Cardiac muscle cell (in vitro differentiated cells and primary cell): ENCODE data around the gene MSH3. TPM values are rescaled to one million over a fixed set of nuclear protein-coding genes. Genes with fewer than 3 reads are reported as not detected.

Experiments used
- DNase-seq, 2 donors: peaks; one replicate each; pipeline versions ENCODE4 v3.0.0 to v3.0.0-alpha.2; 2010 to 2017; ENCODE audit warnings: low read depth in 1 of 2, low spot score in 1 of 2
- H3K27ac ChIP-seq: fragments of 200-600 bp; sonication (generic); 2 replicates; pipeline ENCODE4 v1.5.1; 2016
- H3K27me3 ChIP-seq: fragments of 200-600 bp; sonication (generic); 2 replicates; pipeline ENCODE4 v1.6.0; 2016; ENCODE audit warnings: control low read depth
- H3K36me3 ChIP-seq: fragments of 200-600 bp; sonication (generic); 2 replicates; pipeline ENCODE4 v1.5.1; 2016; ENCODE audit warnings: control low read depth
- H3K4me1 ChIP-seq: fragments of 200-600 bp; sonication (generic); 2 replicates; pipeline ENCODE4 v1.8.1; 2017; ENCODE audit warnings: low read depth, mild to moderate bottlenecking, mixed run types
- H3K4me3 ChIP-seq: fragments of 200-600 bp; sonication (generic); 2 replicates; pipeline ENCODE4 v1.5.1; 2016; ENCODE audit warnings: mild to moderate bottlenecking
- H3K9me3 ChIP-seq: fragments of 200-600 bp; sonication (generic); 2 replicates; pipeline ENCODE4 v1.5.1; 2017; ENCODE audit warnings: low read depth, mild to moderate bottlenecking, control low read depth
- polyA plus RNA-seq: library from polyadenylated mRNA; unstranded; fragments of >200 nt; fragmentation: Nextera tagmentation; extraction: Ambion mirVana; gene quantifications from 2 replicates; pipeline ENCODE4 v1.2.1, GENCODE V29; 2016
- total RNA-seq: library from RNA; depleted of rRNA; stranded (reverse); fragments of >200 nt; gene quantifications from 2 replicates; pipeline ENCODE4 v1.2.3, GENCODE V29; 2016
- TF ChIP-seq, protein P1 (sequence below): IDR thresholded peaks from 2 replicates; pipeline ENCODE4 v1.5.1; 2012; ENCODE audit warnings: low read depth, mild to moderate bottlenecking, low read length

Gene MSH3
- total and polyA plus RNA-seq, 2 experiments from 2014 or later, result 11.3 to 11.4 TPM

GRCh38 chr5:80740999-80741398, 86.5 kb downstream of the MSH3 start:
- no peaks in the 10 kb centered on the region for H3K4me1 ChIP-seq
- H3K27me3 ChIP-seq, result no peaks in the 10 kb centered on the region
- H3K27ac ChIP-seq, result no peak overlapping the region
- no peak overlapping the region for H3K4me3 ChIP-seq
- no peaks in the 10 kb centered on the region for H3K36me3 ChIP-seq
- H3K9me3 ChIP-seq, result no peaks in the 10 kb centered on the region
- TF ChIP-seq, protein P1, sequence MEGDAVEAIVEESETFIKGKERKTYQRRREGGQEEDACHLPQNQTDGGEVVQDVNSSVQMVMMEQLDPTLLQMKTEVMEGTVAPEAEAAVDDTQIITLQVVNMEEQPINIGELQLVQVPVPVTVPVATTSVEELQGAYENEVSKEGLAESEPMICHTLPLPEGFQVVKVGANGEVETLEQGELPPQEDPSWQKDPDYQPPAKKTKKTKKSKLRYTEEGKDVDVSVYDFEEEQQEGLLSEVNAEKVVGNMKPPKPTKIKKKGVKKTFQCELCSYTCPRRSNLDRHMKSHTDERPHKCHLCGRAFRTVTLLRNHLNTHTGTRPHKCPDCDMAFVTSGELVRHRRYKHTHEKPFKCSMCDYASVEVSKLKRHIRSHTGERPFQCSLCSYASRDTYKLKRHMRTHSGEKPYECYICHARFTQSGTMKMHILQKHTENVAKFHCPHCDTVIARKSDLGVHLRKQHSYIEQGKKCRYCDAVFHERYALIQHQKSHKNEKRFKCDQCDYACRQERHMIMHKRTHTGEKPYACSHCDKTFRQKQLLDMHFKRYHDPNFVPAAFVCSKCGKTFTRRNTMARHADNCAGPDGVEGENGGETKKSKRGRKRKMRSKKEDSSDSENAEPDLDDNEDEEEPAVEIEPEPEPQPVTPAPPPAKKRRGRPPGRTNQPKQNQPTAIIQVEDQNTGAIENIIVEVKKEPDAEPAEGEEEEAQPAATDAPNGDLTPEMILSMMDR, result no peak
- DNase-seq, result no peak

GRCh38 chr5:80744149-80744548, 89.7 kb downstream of the MSH3 start:
- no peak overlapping the region for H3K27ac ChIP-seq
- DNase-seq, result no peak
- H3K4me1 ChIP-seq, result no peaks in the 10 kb centered on the region
- H3K4me3 ChIP-seq, result no peak overlapping the region
- TF ChIP-seq, protein P1, result no peak
- H3K36me3 ChIP-seq, result no peaks in the 10 kb centered on the region
- H3K27me3 ChIP-seq, result no peaks in the 10 kb centered on the region
- H3K9me3 ChIP-seq, result no peaks in the 10 kb centered on the region

- no peaks in the 10 kb centered on the region for H3K4me1 ChIP-seq
Measured at GRCh38 chr5:80745490-80745889, 91.0 kb downstream of the MSH3 start.

GRCh38 chr5:80747922-80748321, 93.5 kb downstream of the MSH3 start:
- TF ChIP-seq, protein P1, result no peak
- no peak overlapping the region for H3K4me3 ChIP-seq
- H3K9me3 ChIP-seq, result no peaks in the 10 kb centered on the region
- DNase-seq, result no peak
- H3K36me3 ChIP-seq, result no peaks in the 10 kb centered on the region
- H3K4me1 ChIP-seq, result no peaks in the 10 kb centered on the region
- no peaks in the 10 kb centered on the region for H3K27me3 ChIP-seq
- no peak overlapping the region for H3K27ac ChIP-seq

More at GRCh38 chr5:80745490-80745889, 91.0 kb downstream of the MSH3 start:
- DNase-seq, result no peak
- Histone ChIP-seq H3K36me3 (no peaks in the 10 kb centered on the region), H3K27me3 (no peaks in the 10 kb centered on the region), H3K4me3 (no peak overlapping the region), H3K9me3 (no peaks in the 10 kb centered on the region), H3K27ac (no peak overlapping the region)
- TF ChIP-seq, protein P1, result no peak

DNA sequence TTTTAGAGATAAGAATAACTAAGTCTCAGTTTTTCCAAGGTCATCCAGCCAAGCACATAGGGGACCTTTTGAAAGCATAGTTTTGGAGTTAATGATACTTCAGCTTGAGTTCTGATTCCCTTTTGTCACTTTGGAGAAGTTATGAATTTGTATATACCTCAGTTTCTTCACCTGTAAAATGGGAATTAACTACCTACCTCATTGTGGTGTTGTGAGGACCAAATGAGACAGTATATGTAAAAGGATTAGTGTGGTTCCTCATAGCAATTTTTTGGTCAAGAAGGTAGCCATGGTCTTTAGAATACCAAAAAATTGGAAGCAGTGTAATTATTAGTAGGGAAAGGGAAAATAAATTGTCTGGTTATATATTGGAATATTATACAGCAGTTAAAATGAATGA, 98.0 kb downstream of the MSH3 start:
- Histone ChIP-seq H3K4me3 (no peak overlapping the region), H3K9me3 (no peaks in the 10 kb centered on the region), H3K27me3 (no peaks in the 10 kb centered on the region), H3K4me1 (peaks cover 7% of the 10 kb centered on the region), H3K36me3 (no peaks in the 10 kb centered on the region), H3K27ac (no peak overlapping the region)
- TF ChIP-seq, protein P1, result no peak
- DNase-seq, result no peak

DNA sequence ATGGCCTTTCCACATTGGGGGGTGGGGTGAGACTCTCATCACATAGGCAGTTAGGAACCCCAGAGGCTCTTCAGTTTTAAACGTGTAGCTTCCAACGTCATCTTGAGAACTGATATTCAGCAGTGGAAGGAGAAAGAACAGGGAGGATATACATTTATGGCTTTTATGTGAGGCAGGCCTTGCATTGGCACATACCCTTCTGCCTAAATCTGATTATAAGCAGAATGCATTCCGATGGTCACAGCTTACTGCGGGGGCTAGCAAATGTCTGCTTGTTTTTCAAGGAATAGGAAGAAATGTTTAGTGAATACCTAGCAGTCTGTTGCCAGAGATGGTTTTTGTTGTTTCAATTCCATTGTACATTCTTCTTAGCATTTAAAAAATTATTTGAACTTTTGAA, 99.3 kb downstream of the MSH3 start:
- Histone ChIP-seq H3K4me1 (peaks cover 7% of the 10 kb centered on the region), H3K36me3 (no peaks in the 10 kb centered on the region), H3K27me3 (no peaks in the 10 kb centered on the region), H3K27ac (no peak overlapping the region), H3K9me3 (no peaks in the 10 kb centered on the region), H3K4me3 (no peak overlapping the region)
- no peak for DNase-seq
- TF ChIP-seq, protein P1, result no peak
